ENCODE data around the gene CD2AP. TPM values are rescaled to one million over a fixed set of nuclear protein-coding genes. Genes with fewer than 3 reads are reported as not detected.

The CD2AP gene
- total and polyA plus RNA-seq, 10 donors: 7.2 to 41.9 (median 31.9) TPM

DNA sequence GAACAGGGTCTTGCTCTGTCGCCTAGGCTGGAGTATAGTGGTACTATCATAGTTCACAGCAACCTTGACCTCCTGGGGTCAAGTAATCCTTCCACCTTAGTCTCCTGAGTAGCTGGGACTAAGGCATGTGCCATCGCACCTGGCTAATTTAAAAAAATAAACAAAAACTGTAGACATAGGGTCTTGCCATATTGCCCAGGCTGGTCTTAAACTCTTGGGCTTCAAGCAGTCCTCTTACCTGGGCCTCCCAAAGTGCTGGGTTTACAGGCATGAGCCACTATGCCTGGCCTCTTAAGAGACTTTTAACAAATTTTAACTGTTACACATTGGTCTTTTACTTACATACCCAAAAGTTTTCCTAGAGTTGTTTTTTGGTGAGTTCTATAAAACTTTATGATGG lies 12.4 kb downstream of the CD2AP start:
- TF ChIP-seq, protein P1, sequence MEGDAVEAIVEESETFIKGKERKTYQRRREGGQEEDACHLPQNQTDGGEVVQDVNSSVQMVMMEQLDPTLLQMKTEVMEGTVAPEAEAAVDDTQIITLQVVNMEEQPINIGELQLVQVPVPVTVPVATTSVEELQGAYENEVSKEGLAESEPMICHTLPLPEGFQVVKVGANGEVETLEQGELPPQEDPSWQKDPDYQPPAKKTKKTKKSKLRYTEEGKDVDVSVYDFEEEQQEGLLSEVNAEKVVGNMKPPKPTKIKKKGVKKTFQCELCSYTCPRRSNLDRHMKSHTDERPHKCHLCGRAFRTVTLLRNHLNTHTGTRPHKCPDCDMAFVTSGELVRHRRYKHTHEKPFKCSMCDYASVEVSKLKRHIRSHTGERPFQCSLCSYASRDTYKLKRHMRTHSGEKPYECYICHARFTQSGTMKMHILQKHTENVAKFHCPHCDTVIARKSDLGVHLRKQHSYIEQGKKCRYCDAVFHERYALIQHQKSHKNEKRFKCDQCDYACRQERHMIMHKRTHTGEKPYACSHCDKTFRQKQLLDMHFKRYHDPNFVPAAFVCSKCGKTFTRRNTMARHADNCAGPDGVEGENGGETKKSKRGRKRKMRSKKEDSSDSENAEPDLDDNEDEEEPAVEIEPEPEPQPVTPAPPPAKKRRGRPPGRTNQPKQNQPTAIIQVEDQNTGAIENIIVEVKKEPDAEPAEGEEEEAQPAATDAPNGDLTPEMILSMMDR (IDR thresholded peaks at IDR 0.05 in 8 of 11, conservative IDR thresholded peaks at IDR 0.05 in 3 of 11): no peak
- TF ChIP-seq POLR2AphosphoS5 (IDR thresholded peaks at IDR 0.05) (no peak), POLR2A (IDR thresholded peaks at IDR 0.05) (no peak)
- intact Hi-C loops (cut with DNase I; ENCODE audit: low total_unique reads): no loop called here
- Histone ChIP-seq H3K9me3 (no peaks in the 10 kb centered on the region), H3K27ac (no peak overlapping the region), H3K36me3 (no peaks in the 10 kb centered on the region), H3K4me1 (peaks cover 0 to 72% (median 10%) of the 10 kb centered on the region in 6 donors), H3K27me3 (replicated peaks in 1 of 7) (no peaks in the 10 kb centered on the region), H3K4me3 (no peak overlapping the region)
- 89 to 96% (median 93%) methylated on average over 2 of the region's 2 CpGs for WGBS, 5 donors
- DNase-seq: no peak

DNA sequence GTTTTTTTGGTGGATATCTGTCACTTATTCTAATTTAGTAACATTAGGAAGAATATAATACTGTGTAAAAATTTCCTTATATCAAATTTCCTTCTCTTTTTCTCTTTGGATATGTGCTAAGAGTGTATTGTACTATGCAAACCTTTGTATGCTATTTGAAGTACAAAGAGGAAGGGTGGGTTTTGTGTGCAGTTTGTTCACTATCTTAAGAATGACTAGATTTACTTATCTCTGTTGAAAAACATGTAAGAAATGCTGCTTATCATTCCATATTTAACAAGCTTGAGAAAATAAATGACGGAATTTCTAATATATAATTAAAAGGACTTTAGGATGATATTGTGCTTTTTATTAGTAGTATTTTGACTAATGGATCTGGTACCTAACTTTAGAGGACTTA lies 13.1 kb downstream of the CD2AP start:
- no peak for DNase-seq
- Histone ChIP-seq H3K27me3 (replicated peaks in 1 of 7) (no peaks in the 10 kb centered on the region), H3K36me3 (no peaks in the 10 kb centered on the region), H3K27ac (no peak overlapping the region), H3K4me1 (peaks cover 0 to 71% (median 10%) of the 10 kb centered on the region in 6 donors), H3K9me3 (no peaks in the 10 kb centered on the region), H3K4me3 (no peak overlapping the region)
- TF ChIP-seq, protein P1 (IDR thresholded peaks at IDR 0.05 in 8 of 11, conservative IDR thresholded peaks at IDR 0.05 in 3 of 11): no peak
- TF ChIP-seq POLR2A (IDR thresholded peaks at IDR 0.05): no peak
- TF ChIP-seq POLR2AphosphoS5 (IDR thresholded peaks at IDR 0.05): no peak
- WGBS, 5 donors: 95 to 97% (median 95%) methylated on average over 1 of the region's 1 CpG
- intact Hi-C loops (cut with DNase I; ENCODE audit: low total_unique reads): no loop called here

DNA sequence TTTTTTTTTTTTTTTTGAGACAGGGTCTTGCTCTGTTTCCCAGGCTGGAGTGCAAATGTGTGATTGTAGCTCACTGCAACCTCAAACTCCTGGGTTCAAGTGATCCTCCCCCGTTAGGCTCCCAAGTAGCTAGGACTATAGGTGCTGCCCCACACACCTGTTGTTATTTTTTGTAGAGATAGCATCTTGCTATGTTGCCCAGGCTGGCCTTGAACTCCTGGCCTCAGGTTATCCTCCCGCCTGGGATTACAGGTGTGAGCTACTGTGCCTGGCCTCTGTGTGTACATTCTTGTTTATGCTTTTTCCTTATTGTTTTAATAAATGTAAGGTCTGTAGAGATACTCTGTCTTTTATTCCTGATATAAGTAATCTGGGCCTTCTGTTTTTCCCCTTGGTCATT lies 14.8 kb downstream of the CD2AP start:
- Histone ChIP-seq H3K4me1 (peaks cover 0 to 72% (median 14%) of the 10 kb centered on the region in 6 donors), H3K27me3 (replicated peaks in 1 of 7) (no peaks in the 10 kb centered on the region), H3K4me3 (no peak overlapping the region), H3K27ac (no peak overlapping the region), H3K9me3 (no peaks in the 10 kb centered on the region), H3K36me3 (no peaks in the 10 kb centered on the region)
- TF ChIP-seq, protein P1 (IDR thresholded peaks at IDR 0.05 in 8 of 11, conservative IDR thresholded peaks at IDR 0.05 in 3 of 11): no peak
- TF ChIP-seq POLR2A (IDR thresholded peaks at IDR 0.05) (no peak), POLR2AphosphoS5 (IDR thresholded peaks at IDR 0.05) (no peak)
- intact Hi-C loops (cut with DNase I; ENCODE audit: low total_unique reads): no loop called here
- 94 to 100% (median 98%) methylated on average over 2 of the region's 2 CpGs for WGBS, 5 donors
- DNase-seq: no peak

DNA sequence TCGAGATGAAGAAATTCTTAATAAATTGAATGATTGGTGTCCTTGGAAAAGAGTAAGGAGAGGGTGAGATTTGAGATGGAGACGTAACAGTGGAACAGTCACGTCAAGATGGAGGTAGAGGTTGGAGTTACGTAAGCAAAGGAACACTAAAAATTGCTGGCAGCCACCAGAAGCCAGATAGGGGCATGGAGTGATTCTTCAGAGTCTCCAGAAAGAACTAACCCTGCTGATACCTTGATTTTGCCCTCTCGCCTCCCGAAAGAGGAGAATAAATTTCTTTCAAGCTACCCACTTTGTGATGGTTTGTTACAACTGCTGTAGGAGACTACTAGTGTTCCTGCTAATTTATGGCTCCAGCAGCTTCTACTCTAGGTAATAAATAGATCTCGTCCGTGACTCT lies 17.6 kb downstream of the CD2AP start:
- no peaks in the 10 kb centered on the region for H3K36me3 ChIP-seq
- DNase-seq: no peak
- intact Hi-C loops (cut with DNase I; ENCODE audit: low total_unique reads): no loop called here
- no peak overlapping the region for H3K4me3 ChIP-seq
- no peaks in the 10 kb centered on the region for H3K27me3 ChIP-seq (replicated peaks in 1 of 7)
- TF ChIP-seq POLR2AphosphoS5 (IDR thresholded peaks at IDR 0.05) (no peak), POLR2A (IDR thresholded peaks at IDR 0.05) (no peak)
- TF ChIP-seq, protein P1 (IDR thresholded peaks at IDR 0.05 in 8 of 11, conservative IDR thresholded peaks at IDR 0.05 in 3 of 11): no peak
- H3K27ac ChIP-seq: no peak overlapping the region
- H3K4me1 ChIP-seq: peaks cover 0 to 73% (median 17%) of the 10 kb centered on the region in 6 donors
- WGBS, 5 donors: 94 to 97% (median 95%) methylated on average over 8 of the region's 8 CpGs
- H3K9me3 ChIP-seq: no peaks in the 10 kb centered on the region

All from spleen (tissue), 11 donors.